GM21381 (cell line): ENCODE data around the gene RAP1GAP2.

Experiments
- ATAC-seq: cut with Tn5 transposase; IDR thresholded peaks from one replicate; pipeline ENCODE4 v1.9.1; 2021; ENCODE audit warnings: mild to moderate bottlenecking, moderate library complexity; ENCODE audit not compliant: unreplicated experiment

RAP1GAP2 gene

DNA sequence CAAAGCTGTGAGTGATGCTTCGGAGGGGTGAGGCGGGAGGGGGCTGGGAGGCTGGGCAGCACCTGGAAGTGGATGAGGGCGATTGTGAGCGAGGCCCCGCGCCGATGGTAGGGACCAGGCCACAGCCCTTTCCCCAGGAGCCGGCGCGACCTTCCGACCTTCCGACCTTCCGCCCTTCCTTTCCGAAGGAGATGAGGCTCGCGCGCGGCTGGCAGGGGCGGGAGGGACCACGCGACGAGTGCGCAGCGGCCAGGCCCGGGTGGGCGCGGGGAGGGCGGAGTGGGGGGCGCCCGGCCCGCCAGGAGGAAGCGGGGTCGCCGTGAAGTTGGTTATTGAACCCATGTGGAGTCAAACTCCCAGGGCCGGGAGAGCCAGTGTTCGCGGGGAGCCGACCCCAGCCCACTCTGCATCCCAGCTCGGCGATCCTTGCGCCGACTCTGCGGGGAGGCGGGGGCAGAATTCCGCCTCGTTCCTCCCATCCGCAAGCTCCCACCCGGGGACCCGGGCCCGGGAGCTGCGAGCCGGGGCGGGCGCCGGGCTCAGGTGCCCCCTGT lies 56.6 kb downstream of the RAP1GAP2 start:
- no peak for ATAC-seq

DNA sequence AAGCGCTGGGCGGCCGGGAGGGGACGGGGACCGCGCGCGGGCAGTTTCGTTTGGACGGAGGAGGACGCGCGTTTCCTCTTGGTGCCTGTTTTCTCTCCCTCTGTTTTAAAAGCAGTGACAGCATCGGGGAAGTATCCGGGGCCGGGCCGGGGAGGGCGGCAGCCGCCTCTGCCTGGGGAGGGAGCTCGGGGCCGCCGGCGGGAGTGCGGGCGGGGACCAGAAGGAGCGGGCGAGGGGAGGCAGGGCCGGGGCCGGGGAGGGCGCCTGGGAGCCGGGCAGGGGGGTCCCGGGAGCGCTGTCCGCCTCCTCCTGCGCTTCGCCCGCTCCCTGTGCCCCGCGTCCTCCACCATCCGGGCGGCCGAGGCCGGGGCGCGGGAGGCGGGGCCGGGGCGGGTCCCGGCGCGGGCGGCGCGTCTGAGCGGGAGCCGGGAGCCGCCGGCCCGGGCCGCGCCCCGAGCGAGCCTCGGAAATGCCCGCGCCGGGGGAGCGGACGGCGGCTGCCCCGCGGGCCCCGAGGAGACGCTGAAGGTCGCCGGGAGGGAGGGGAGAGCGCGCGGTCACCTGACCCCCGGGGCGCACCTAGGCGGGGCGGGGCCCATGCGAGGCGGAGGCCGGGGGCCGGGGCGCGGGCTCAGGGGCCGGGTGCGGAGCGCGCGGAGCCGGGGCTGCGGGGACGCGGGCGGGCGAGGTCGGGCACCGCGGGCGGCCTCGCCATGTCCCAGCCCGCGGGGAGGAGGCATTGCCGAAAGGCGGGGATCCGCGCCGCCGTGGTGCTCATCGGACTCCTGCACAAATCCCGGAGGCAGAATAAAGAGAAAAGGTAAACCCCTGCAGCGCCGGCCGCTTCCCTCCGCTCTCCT lies 57.3 kb downstream of the RAP1GAP2 start:
- no peak for ATAC-seq

DNA sequence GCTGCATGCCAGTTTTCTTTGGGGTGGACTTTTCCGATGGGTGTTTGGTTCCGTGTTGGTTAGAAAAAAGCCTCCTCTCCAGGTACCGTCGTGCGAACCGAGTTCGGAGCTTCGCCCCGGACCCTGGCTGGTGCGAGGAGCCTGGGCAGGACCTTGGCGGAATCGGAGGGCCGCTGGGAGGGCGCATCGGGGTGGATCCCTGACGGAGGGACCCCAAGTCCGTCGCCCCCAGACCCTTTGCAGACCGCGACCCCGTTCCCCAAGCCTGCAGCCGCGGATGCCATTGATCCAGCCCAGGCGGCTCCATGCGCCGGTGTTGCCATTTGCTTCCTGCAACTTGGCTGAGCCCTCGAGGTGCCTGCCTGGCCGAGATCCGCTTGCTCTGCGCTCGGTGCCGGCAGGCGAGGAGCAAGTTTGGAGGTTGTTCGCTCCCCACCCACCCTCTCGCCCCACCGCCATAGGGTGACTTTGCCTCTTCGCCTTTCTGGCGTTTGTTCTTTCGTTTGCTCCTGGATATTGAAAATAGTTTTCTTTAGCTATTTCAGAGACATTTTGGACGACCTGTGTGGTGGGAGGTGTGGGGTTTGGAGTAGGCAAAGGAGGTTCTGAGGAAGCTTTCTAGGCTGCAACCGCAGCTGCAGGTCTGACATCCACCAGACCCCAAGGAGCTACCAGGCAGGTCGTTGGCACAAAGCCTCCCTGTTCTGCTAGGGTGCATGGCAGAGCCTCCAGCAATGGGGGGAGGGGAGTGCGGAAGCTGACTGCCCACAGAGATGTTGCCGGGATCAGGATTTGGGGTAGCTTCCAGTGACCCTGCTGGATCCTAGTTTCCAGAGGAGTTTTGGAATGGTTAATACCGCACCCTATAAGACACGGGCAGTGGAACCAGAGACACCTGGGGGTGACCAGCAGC lies 58.2 kb downstream of the RAP1GAP2 start:
- no peak for ATAC-seq

DNA sequence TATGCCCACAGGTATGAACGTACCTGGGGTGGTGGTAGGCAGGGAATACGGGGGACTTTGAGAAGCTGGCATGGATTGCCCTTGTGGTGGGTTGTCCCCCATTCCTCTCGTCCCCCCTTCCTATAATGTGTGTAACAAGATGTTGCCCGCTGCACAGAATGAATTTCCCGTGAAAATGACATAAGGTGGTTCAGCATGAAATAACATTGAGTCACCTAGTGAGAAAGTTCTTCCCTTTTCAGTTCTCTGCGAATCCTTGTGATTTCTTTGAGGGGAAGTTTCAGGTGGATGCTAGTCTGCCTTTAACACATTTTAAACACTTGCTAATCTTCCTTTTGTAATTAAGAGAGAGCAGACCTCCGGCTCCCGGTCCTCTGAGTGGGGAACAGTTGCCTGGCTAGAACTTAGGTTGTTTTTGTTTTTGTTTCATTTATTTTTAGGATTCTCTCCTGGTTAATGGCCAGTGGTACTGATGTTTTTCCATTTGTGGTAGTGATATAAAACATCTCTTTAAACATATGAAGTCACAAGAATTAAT lies 58.9 kb downstream of the RAP1GAP2 start:
- ATAC-seq = no peak

DNA sequence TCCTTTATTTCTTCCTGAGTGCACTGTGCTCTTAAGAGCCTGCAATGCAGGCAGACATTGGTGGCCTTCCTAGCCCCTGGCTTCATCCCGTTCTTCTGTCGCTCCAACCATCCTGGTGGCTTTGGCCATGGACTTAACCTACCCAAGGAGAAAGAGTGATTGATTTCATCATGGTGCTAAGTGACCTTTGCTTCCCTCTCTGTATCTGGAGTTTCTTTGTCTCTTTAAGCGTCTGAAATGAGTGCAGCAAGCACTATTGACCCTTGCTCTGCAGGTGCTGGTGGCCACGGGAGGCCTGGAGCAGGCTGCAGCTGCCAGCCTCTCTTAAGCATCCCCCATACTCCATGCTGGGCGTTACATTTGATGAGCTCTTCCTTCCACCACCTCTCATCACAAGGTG lies 60.5 kb downstream of the RAP1GAP2 start:
- ATAC-seq = no peak

DNA sequence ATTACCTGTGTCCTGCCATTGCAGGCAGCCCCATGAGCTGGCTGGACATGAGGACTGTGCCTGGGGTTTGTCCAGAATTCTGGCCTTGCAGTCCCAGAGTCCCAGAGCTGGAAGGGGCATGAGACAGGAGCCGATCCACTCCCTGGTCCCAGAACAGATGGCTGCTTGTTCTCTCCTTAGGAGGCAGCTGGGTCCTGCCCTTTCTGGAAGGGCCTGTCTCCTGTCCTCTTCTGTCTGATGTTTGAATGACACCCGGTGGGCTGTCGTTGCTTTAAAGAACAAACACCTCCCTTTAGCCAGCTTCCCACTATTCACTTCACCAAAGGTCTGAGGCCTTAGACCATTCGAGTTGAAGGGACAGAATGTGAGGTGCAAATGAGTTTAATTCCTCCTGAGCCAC lies 63.8 kb downstream of the RAP1GAP2 start:
- no peak for ATAC-seq

DNA sequence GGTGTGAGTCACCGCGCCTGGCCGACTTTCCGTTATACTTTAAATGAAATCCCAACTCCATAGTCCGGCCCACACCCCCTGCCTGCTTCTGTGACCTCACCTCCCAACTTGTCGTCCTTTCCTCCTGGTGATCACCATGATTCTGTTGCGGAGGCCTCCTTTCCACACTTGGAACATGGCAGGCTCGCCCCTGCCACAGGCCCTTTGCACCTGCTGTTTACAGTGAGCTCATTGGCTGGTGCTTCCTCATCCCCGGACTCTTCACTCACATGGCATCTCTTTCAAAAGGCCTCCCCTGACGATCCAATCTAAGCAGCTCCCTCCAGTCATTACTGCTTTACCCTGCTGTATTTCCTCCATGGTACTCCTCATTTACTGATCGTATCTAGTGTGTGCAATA lies 64.6 kb downstream of the RAP1GAP2 start:
- ATAC-seq = no peak

DNA sequence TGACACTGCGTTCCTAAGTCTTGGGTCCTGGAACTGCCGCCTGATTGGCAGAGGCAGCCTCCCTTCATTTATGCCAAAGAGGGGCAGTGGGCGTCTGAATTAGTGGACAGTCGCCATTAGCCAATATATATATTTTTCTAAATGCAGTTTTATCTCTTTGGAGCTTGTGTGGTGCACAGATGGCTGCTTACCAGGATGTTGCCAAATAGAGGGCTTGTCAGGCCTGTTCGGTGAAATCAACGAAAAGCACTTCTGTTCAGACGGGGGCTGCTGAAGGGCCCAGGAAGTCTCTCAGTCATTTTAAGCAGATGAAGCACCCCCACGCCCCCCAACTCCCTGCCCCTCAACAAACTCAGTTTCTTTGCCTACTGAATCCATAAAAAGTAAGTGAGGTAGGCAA lies 66.0 kb downstream of the RAP1GAP2 start:
- no peak for ATAC-seq

DNA sequence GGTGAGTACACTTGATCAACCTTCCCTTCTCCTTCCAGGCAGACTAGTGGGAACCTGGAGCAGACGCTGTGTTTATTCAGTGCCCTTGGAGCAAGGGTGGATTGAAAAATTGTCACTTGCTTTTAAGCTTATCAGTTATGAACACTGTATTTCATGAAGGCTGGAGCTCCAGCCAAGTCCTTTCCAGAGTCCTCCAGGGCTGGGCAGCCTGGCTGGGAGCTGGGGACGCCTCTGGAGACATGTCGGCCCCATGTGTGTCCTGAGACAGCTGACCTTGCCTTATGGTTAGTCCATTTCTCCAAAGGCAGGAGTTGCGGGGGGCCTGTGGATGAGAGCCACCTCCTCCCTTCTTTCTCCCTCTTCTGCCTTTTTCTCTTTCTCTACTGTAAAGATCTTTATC lies 67.0 kb downstream of the RAP1GAP2 start:
- no peak for ATAC-seq

DNA sequence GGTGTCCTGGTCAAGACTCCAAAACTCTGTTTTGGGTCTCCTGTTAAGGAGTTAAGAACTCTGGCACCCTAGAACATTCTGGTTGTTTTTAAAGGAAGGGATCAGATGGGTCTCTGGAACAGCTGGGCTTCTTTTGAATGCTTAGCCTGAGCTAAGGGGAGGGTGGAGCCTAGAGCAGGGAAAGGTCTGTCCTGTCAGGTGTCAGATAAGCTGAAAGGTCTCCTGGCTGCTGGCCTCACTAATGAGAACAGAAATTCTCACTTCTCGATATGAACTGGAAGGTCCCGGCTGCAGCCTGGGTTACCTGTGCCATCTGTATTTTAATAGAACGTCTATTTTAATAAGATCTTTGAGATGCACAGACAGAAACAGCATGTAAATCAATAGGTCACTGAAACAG lies 69.0 kb downstream of the RAP1GAP2 start:
- no peak for ATAC-seq

DNA sequence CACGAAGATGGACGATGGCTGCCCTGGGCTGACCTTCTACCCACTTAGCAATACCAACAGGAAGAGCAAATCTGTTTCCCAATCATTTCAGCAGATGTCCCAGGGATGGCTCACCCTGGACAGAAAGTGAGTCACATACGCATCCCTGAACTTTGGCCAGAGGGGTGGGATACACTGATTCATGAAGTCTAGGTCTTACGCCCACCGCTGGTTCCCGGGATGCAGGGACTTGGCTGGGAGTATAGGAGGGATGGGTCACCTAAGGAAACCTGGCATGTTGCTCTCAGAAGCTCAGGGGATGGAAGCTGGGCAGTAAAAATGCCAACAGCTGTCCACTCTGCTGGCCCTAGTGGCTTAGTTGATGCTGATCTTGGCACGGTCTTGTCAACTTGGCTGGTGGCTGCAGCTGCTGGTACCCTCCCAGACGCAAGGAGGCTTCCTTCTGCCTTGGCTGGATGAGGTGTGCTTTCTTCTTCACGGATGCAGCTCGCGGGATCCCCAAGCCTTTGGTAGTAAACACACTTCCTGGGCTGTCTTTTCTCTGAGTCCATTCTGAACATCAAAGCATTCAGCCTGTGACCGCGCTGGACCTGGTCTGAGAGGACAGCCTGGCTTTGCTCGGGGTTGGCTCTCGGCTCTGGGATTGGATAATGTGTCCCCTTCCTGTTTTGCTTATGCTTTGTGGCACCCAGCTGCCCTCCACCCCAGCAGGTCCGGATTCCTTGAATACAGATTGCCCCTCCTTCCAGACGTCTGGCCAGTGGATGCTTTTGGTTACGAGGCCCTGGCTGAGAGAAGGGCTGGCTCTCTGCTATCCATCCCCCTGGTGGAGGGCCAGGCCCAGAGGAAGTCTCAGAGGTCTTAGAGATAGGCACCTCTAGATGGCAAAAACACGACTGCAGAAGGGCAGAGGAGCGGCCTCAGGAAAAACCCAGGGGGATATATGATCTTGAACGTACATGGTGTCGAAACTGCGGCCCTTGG lies 71.5 kb downstream of the RAP1GAP2 start:
- no peak for ATAC-seq

DNA sequence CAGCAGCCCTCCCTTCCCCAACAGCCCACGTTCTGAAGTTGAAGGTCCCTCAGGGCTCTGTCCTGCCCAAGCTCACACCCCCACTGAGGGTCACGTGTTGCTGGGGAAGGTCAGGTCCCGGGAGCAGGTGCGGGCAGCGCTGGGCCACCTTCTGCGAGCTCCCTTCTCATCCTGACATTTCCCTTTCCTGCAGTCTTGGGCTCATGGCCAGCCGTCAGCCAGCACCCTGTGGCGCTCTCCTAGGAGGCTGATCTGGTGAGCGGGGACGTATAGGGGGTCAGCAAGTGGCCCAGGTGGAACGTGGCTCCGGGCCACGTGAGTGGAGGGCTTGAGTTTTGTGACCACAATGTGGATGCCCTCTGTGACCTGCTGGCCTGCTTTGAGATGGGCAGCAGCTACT lies 73.4 kb downstream of the RAP1GAP2 start:
- no peak for ATAC-seq

DNA sequence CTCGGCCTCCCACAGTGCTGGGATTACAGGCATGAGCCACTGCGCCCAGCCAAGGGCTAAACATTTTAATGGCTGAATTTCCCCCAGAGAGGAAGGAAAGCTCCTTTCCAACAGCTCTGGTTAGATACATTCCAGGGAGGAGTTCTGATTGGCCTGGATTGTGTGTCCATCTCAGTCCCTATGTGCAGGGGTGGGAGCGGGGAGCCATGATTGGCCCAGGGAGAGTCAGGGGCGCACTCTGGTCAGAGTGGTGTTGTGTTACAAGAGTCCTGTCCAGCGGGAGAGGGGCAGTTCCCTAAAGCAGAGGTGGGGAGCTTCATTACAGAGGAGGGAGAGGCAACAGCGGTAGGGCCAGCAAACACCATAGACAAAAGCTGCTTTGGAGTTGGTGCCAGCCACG lies 75.0 kb downstream of the RAP1GAP2 start:
- no peak for ATAC-seq

DNA sequence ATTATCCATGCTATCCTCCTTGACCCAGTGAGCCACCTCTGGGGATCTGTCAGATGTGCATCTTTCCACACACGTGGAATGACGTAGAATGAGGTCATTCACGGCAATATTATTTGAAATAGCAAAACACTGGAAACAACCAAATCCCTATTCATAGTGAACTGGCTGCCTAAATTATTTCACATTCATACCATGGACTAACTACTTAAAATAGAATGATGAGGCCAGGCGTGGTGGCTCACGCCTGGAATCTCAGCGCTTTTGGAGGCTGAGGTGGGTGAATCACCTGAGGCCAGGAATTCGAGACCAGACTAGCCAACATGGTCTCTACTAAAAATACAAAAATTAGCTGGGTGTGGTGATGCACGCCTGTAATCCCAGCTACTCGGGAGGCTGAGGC lies 75.5 kb downstream of the RAP1GAP2 start:
- ATAC-seq = no peak

DNA sequence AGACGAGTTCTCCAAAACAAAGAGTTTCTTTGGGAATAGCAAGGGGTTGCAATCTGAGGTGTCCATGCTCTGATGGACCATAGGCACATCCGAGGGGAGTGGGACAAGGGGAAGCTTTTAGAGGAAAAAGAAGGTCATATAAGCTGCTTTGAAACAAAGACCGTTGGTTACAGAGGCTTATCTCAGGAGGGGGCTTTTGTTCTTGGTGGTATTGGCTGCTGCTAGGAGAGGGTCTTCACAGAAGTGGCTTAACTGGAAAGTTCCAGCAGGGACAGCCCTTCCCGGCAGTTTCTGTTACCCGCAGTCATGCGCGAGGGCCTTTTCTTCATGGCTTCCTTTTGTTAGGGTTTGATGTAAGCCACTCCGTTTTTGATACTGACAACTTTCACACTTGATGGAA lies 76.0 kb downstream of the RAP1GAP2 start:
- ATAC-seq = no peak

DNA sequence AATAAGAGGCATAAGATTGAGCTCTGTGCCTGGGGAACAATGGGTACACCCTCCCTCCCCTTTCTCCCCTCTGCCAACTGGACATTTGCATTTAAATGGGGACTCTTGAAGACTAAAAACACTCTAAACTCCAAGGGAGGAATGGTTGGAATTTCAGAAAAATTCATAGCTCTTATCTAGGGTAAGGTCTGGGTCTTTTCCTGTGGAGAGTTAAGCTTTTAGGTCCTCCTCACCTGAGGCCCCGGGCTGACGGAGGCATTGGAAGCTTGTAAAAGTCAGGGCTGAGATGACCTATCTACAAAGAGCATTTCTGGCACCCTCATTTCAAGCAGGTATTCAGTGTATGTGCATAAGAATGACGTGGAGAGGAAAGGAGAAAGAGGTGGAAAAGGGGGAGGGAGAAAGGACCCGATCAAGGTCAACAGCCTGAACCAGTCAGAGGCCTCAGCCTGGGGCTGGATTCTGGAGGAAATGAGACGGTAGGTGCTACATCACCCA lies 78.0 kb downstream of the RAP1GAP2 start:
- no peak for ATAC-seq

DNA sequence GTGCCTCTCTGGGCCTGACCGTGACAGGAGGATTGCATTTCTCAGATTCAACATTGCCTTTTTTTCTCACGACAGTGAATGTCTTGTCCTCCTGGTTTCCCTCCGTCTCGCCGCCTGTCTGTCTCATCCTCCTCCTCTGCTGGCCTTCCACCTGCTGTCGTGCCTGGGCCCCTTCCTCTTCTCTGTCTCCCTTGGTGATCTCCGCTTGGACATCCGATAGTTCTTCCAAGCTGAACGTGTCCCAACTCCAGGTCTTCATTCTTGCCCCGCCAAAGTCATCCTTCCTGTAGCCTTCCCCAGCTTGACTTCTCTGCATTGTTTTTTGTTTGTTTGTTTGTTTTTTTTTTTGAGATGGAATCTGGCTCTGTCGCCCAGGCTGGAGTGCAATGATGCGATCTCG lies 79.4 kb downstream of the RAP1GAP2 start:
- ATAC-seq = no peak

DNA sequence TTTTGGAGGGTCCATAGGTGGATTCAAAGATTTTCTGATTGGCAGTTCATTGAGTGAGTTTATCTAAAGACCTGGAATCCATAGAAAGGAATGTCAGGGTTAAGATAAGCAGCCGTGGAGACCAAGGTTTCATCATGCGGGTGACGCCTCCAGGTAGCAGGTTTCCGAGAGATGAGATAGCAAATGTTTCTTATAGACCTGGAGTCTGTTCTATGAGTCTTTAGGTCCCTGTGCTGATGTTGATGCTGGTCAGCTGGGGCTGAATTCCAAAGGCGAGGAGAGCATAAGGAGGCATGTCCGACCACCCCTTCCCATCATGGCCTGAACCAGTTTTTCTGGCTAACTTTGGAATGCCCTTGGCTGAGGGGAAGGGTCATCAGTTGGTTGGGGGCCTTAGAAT lies 80.2 kb downstream of the RAP1GAP2 start:
- no peak for ATAC-seq

DNA sequence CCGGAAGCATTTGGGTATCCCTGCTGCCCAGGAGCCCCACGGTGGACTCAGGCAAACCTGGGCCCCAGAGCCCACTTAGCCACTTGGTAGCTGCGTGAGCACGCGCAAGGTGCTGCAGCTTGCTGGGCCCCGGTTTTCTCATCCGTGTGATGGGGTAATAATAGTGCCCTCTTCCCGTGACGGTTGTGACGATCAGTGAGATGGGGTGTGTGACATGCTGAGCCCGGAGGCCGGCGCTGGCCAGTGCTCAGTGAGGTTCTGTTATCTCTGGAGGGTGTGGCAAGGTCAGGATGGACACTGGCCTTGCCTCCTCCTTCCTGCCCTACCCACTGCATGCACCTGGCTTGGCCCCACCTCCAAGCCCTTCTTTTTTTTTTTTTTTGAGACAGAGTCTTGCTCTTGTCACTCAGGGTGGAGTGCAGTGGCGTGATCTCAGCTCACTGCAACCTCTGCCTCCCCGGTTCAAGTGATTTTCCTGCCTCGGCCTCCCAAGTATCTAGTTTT lies 82.6 kb downstream of the RAP1GAP2 start:
- no peak for ATAC-seq

DNA sequence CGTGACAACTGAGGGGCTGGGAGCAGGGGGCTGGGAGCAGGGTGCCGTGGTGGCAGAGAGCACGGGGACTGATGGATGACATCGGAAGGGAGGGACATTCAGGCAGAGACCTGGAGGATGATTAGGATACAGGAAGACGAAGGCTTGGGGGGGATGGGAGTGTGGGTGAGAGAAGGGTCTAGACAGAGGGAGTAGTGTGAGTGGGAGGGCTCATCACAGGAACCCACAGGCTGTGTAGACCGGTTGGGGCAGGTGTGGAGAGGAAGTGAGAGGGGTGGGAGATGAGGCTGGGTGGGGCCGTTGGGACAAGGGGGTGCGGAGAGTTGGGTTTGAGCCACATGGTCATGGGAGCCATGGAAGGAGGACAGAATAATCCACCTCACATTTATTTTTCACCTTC lies 83.8 kb downstream of the RAP1GAP2 start:
- no peak for ATAC-seq
